HG03108 (cell line): ENCODE measurements around the gene RBM6.
"Not testable (repeated sequence)": the region's sequence is repeated elsewhere in the genome, so short reads cannot be mapped to it uniquely, and the experiment has no call there.

Source experiments
- ATAC-seq: cut with Tn5 transposase; IDR thresholded peaks from one replicate; pipeline ENCODE4 v1.9.1; 2021; ENCODE audit warnings: moderate library complexity; ENCODE audit not compliant: unreplicated experiment

RBM6 gene

GRCh38 chr3:49939858-49940666, at the start of gene RBM6:
Gene RBM6 (plus strand): TSS chr3:49940150. CDS start chr3:49962642, 22,492 bp downstream.
- ATAC-seq = peak; percentile 91

DNA sequence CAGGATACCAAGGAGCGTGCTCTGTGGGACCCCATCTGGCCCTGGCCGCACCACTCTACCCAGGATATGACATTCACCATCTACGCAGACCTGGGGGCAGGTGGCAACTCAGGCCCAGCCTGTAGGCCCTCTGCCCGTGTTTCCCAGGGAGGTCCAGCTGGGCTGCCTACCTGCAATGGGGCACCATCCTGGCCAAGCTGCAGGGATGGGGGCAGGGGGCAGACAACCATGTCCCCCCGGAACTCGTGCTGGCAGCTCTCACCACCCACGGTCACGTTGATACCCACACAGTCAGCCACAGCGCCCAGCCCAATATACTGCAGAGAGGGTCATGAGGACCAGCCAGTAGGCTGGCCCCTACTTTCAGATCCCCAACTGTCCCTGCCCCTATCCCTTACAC, 44.2 kb upstream of the RBM6 start:
- no peak for ATAC-seq

DNA sequence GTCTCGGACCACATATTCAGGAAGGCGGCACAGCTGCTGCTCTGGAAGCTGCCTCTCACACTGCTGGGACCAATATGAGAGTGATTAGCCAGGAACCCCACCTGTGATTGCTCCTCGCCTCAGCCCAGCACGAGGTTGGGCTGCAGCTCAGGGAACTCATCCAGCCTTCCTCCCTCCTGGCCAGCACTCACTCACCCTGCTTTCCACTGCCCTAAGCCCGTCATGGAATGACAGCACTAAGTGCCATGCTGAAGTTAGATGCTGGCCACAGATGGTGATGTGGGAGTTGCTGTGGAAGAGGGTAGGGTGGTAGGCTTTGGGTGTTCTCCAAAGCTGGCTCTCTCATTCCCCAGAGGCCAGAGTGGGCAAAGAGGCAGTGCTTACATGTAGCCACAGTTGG, 43.6 kb upstream of the RBM6 start:
- no peak for ATAC-seq

DNA sequence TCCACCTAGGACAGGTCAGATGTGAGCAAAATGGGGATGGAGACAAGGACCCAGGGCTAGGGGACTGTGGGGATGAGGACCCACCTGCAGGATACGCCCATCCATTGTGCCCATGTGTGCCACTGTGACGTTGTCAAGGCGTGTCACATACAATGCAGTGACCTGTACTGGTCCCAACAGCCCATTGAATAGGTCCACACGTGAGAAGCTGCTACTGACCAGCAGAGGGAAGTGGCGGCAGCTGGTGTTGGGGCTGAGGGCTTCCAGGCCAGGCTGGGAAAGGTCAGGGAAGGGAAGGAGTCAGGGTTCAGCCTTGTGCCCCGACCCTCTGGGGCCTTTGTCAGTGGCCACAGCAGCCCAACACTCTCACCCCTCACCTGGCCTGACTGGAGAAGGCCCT, 41.0 kb upstream of the RBM6 start:
- no peak for ATAC-seq

DNA sequence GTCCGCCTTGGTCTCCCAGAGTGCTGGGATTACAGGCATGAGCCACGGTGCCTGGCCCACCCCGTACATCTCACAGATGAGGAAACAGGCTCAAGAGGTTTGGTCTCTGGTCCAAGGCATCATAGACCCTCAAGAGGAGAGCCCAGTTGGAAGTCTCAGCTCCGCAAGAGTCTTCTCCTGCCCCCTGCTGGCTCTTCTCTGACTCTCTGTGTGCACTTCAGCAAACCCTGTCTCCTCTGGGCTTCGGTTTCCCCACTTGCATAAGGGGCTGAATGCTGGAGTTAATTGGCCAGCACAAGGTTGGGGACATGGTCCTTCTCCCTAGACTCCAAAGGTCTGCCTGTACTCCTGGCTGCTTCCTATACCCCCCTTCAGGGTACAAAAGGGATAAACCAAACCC, 40.1 kb upstream of the RBM6 start:
- ATAC-seq = no peak

DNA sequence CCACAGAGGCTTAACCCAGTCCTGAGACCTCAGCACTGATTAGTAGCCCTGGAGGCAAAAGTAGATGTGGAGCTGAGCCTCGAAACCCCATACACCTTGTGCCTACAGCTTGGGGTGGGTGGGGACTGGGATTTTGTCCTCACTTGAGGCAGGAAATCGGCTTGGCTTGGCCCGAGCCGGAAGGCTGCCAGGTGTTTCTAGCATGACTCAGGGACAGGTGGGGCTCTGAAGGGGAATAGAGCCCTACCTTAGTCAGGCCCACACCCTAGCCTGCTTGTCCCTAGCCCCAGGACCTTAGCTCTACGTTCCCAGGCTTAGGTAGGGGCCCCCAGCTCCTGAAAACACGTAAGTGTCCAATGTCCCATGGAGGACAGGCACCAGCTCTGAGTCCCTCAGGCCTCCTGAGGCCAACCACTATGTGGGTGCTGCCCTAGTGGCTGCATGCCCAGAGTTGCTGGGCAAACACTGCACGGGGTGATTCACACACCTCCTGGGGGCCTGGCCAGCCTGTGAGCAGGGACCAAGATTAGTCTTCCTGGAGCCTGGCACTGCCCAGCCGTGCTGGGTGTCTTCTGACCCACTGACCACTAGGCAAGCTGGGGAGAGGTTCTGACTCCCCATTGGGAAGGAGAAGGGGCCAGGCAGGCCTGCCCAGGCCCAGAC, 39.3 kb upstream of the RBM6 start:
- ATAC-seq = no peak

DNA sequence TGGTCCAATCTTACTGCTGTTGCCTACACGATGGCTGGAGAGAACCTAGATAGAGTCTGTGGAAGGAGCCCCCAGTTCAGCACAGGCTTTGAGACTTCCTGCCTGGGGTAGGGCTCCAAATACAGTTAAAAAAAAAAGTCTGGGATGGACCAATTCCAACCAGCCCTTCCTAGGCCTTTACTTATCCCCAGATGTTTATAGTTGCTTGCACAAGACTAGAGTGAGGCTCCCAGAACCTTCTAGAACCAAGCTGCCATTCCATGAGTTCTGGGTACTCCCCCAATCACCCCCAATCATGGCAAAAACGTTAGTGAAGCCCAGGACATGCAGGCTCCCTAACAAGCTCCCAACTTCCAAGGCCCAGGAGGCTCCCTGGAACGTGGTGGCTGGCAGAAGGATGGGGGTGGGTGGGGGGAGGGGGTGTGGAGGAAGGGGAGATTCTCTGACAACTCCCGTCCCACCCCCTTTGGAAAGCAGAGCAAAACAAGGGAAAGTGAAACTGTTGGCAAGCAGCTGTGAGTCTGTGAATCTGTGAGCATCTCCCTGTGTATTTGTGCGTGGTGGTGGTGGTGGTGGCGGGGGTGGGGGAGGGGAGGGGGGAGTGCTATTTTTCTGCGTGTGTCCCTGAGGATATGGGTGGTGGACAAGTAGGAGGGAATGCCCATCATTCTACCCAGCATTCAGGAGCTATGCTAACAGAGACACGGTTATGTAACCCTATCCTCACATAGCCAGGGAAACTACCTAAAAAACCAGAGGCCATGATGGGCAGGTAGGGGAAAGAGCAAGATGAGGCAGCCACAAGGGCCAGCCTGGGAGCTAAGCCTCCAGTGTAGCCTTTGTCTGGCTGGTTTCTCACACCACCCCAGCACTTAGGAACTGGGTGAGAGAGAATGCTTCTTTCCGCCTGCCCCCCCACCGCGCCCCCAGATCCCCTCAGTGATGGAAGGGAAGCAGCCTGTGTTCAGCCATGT, 38.3 kb upstream of the RBM6 start:
- ATAC-seq = no peak

GRCh38 chr3:49902511-49903345, 37.2 kb upstream of the RBM6 start:
- ATAC-seq = no peak

GRCh38 chr3:49903451-49904424, 36.2 kb upstream of the RBM6 start, which contains the start of gene MST1R:
Gene MST1R (minus strand): TSS chr3:49903873. CDS start chr3:49903609, 264 bp downstream.
- peak; percentile 60 for ATAC-seq

DNA sequence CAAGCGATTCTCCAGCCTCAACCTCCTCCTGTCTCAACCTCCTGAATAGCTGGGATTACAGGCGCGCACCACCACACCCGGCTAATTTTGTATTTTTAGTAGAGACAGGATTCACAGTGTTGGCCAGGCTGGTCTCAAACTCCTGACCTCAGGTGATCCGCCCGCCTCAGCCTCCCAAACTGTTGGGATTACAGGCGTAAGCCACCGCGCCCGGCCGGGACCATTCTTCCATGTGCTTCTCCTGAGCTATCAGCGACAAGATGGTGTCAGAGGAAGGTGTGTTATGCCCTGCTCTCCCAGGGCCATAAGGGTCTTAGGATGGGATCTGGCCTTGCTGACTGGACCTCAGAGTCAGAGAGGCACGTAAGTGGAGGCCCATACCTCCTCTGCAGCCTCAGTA, 35.5 kb upstream of the RBM6 start:
- not testable (repeated sequence) for ATAC-seq

DNA sequence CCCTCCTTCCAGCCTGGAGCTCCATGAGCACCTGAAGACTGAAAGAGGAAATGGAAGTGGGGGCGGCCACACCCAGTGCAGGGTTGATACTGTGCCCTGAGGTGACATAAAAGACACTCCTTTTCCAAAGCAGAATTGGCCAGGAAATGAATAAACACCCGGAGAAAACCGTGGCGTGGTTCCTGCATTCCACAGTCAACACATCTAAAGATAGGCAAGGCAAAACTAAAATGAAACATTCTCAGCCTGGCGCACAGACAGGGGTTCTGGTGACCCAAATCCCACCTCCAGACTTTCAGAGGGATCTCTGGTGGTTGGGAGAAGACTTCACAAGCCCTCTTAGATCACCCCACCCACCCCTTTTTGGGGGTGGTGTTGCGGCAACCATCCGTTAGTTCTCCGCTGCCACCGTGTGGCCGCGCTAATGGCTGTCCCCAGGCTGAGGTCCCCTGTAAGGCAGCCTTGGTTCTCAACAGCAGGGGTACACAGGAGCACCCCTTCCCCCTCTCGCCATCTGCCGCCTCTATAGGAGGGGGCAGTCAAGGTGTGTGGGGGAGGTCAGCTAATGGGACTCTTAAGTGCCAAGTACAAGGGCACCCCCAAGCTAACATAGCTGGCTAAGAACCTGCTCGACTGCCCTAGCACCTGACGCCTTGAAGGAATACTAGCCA, 33.7 kb upstream of the RBM6 start:
- ATAC-seq = no peak

- no peak for ATAC-seq
Observed at GRCh38 chr3:49908373-49909199, 31.4 kb upstream of the RBM6 start.

- ATAC-seq = no peak
Observed at GRCh38 chr3:49910409-49911123, 29.4 kb upstream of the RBM6 start.

- no peak for ATAC-seq
Observed at GRCh38 chr3:49911124-49911420, 28.9 kb upstream of the RBM6 start.

GRCh38 chr3:49911611-49912010, 28.3 kb upstream of the RBM6 start:
- no peak for ATAC-seq

DNA sequence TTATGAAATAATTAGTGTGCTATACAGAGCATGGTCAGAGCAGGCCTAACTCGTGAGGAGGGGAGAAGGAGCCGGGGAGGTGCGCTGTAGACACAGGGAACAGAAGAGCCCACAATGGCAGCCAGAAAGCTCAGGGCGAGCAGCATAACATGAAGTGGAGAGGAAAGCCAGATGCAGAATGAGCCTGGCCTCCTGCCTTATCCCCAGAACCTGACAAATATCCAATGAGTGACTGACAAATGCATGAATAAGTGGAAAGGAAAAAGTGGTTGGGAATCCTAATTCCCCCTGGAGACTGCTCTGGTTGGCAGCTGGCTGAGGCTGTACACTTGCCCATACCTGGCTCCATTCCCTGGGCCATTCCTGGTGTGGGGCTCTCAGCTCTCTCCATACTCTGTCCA, 27.1 kb upstream of the RBM6 start:
- no peak for ATAC-seq

DNA sequence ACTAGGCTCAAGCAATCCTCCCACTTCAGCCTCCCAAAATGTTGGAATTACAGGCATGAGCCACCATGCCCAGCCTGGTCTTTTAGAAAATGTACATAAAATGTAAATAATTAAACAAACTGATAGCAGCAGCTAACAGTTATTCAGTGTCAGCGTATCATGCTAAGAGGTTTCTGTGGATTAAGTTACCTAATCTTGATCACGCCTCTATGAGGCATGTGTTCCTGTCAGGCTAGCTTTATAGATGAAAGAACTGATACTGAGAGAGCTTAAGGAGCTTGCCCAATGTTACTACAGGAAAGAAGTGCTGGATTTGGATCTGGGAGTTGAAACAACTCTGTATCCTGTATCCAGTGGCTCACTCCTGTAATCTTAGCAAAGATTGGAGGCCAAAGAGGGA, 25.0 kb upstream of the RBM6 start:
- no peak for ATAC-seq
